A172 (cell line): ENCODE measurements around the gene NAA16. TPM values are rescaled to one million over a fixed set of nuclear protein-coding genes. Genes with fewer than 3 reads are reported as not detected.
"Not testable (repeated sequence)": the region's sequence is repeated elsewhere in the genome, so short reads cannot be mapped to it uniquely, and the experiment has no call there.

Experiments used
- DNase-seq: peaks from one replicate; pipeline ENCODE4 v3.0.0-alpha.2; 2015; ENCODE audit warnings: low spot score
- total RNA-seq: library from RNA; depleted of rRNA; stranded (reverse); fragments of >200 nt; shearing (Covaris generic); gene quantifications from 2 replicates; pipeline ENCODE4 v1.2.3, GENCODE V29; 2014

Gene NAA16
- total RNA-seq, 1 experiment from 2014 or later: 16.9 TPM

DNA sequence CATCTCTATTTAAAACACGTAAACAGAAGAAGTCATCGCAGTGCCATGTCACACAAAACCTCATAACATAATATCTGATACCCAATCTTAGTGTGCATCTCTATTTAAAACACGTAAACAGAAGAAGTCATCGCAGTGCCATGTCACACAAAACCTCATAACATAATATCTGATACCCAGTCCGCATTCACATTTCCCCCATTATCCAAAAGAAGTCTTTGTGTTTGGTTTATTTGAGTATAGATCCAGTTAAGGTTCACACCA, 45.2 kb downstream of the NAA16 start:
- not testable (repeated sequence) for DNase-seq

DNA sequence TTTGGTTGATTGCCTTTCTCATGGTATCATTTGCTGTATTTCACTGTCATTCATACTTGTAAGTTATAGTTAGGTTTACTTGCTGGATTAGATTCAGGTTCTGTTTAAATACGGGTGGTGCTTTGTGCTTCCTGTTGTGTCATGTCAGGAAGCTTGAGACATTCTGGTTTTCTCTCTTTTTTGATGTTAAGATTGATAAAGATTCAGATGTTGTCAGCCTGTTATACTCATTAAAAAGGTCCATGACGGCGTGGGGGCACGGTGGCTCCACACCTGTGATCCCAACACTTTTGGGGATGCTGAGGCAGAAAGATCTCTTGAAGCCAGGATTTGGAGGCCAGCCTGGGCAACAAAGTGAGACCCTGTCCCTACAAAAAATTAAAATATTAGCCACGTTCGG, 45.7 kb downstream of the NAA16 start:
- DNase-seq: no peak

DNA sequence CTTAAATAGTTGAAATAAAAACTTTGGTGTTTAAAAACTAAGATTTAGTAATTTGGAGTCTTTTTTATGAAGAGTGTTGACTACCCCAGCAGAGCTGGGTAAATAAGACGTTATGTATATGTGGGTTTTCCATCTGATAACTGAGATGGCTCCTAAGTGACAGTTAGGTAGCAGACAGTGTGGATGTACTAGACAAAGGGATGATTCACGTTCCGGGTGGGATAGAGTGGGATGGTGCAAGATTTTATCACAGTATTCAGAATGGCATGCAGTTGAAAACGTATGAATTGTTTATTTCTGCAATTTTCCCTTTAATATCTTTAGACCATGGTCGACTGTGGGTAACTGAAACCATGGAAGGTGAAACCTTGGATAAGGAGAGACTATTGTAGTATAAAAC, 50.4 kb downstream of the NAA16 start:
- DNase-seq: no peak

DNA sequence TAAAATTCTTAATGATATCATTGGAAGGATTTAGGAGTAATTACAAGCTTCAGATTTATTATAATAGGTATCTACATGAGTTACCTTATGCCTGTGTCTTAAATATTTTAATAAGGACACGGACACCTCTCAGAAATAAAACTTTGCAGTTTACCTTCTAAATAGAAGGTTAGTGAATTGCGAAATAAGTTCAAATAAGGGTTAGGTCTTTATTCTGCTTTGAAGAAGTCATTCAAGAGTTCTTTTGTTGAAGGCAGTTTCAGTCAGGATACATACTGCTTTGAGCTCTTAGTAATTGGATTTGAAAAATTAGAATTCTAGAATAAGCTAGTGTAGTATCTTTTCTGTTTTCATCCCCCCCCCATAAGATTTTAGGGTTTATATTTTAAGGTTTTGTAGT, 53.0 kb downstream of the NAA16 start:
- no peak for DNase-seq

DNA sequence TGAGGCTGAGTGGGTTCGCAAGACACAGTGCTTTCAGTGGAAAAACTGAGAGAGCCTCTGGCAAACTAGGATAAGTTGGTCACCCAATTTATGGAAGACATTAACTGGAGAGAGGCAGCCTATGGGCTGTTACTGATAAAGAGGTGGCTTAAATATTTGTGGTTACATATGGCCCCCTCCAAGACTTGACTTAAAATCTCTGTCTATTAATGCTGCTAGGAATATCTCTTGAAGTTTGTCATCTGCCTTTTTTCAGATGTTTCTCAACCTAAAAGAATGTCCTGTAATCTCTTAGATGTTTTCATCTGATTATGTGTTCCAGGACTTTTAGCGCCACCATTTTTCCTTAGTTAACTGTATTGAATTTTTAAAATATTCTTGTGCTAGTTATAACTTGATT, 54.6 kb downstream of the NAA16 start:
- no peak for DNase-seq

DNA sequence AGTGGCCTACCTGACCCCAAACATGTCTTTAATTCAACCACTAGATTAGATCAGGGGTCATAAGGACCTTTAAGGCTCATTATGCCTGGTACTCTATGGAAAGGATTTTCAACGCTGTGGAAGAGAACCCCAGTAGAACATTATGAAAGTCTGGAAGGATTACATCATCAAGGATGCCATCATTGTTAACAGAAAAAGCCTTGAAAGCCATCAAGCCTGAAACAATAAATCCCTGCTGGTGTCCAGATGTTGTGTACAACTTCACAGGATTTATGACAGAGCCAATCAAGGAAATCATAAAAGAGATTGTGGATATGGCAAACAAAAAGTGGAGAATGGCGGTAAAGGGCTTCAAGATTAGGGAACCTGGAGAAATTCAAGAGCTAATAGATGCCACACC, 59.7 kb downstream of the NAA16 start:
- DNase-seq: no peak

DNA sequence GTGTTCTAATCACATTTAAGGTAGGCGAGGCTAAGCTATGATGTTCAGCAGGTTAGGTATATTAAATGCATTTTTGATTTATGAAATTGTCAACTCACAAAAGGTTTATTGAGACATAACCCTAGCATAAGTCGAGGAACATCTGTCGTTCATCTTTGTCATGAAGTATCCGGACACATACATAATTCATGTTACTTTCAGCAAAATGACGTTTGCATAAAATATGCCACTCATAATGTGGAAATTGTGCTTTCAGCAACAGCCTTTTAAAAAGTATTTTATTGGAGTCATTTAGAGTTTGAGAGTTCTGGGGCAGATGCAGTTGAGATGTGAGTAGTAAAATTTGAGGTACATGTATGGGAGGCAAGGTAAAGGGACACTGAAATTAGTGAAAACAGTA, 66.4 kb downstream of the NAA16 start:
- no peak for DNase-seq

DNA sequence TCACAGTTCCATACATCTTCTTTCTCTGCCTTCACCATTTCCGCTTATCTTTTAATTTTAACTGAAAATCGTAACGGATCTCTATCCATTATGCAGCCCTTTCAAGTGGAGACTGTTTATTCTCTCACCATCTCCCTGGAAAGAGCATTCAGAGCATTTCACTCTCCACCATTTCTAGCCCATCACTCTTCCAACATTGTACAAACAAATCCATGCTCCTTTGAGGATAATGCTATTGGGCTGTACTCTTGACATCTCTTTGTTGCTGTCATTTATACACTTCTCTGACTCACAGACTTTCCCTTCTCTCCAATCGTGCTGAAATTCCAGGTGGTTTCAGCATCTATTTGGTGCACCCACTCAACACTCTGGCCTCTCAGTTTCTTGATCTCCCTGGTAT, 71.4 kb downstream of the NAA16 start:
- no peak for DNase-seq

DNA sequence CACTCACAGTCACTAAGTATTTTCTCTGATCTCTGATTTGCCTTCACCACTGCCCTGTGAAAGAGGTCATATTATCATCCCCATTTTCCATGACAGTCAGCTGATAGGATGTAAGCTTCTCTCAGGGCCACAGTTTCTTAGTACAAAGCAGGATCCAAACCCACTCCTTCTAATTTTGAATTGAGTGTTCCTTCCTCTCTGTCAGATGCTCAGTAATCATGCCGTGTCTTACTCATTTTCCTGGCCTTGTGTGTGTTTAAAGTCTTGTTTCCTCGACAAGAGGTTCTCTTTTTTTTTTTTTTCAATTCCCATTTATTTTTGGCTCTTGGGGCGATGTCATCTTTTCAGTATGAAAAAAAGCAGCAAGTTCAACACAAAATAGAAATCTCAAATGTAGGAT, 72.3 kb downstream of the NAA16 start:
- DNase-seq: no peak

DNA sequence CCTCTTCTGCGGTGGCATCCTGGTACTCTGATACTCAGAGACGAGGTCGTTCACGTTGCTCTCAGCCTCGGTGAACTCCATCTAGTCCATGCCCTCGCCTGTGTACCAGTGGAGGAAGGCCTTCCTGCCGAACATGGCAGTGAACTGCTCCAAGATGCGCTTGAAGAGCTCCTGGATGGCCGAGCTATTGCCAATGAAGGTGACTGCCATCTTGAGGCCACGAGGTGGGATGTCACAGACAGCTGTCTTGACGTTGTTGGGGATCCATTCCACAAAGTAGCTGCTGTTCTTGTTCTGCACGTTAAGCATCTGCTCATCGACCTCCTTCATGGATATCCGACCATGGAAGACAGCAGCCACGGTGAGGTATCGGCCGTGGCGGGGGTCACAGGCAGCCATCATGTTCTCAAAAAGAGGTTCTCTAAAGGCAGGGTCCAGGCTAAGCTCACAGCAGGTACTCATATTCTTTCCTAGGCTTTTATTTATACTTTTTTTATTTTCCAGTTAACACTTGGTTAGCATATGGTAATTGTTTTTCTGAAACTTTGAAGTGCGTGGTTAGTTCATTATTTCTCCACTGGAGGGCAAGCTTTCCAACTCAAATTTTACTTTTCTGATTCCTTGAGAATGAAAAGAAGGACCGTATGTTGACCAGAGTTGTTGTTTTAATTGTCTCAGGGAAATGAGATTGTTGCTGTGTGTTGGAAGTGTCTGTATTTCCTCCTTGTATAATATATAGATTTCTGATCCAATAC, 73.9 kb downstream of the NAA16 start:
- no peak for DNase-seq

DNA sequence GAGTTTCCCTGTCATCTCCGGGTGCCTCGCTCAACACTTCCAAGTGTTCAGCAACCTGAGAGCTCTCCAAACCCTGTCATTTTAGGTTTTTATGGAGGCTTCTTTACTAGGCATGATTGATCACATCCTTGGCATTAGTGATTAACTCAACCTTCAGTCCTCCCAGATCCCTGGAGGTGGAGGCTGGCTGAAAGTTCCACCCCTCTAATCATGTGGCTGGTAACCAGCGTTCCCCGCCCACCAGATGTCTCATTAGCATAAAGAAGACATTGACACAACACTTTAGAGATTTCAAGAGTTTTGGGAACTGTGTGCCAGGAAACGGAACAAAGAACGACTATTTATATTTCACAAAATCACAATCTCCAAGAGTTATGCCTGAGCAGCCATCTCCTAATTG, 75.1 kb downstream of the NAA16 start:
- no peak for DNase-seq

DNA sequence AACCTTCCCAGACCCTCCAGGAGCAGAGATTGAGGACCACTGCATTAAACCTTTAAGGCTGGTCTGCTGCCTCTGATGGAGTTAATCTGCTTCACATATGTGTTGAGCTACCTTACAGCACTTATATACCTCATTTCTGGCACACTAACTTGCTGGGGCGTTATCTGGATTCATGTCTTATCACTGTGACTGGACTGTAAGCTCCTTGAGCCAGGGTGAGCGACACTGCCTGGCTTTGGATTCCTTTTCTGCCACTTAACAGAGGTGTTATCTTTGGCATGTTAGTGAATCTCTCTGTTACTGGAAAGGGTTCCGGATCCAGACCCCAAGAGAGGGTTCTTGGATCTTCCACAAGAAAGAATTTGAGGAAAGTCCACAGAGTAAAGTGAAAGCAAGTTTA, 76.5 kb downstream of the NAA16 start:
- no peak for DNase-seq

DNA sequence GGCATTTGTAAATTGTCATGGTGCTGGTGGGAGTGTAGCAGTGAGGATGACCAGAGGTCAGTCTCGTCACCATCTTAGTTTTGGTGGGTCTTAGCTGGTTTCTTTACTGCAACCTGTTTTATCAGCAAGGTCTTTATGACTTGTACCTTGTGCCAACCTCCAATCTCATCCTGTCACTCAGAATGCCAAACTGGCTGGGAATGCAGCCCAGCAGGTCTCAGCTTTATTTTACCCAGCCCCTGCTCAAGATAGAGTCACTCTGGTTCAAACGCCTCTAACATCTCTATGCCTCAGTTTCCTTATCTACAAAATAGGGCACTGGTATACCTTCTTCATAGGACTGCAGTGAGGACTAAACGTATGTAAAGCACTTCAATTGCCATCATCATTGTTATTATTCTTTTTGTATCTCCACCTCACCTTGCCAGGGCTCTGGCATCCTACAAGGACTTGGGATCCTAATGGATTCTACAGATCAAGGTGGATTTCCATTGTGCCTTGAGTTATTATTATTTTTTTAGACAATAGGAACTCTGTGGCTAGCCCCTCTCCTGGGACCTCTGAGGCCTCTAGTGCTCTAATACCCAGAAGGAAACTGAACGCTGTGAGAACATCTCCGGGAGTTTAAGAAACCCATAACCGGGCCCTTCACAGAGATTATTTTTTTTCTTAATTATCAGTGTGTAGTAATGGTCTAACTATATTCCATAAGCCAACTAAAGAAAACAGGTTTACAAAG, 77.2 kb downstream of the NAA16 start:
- DNase-seq: no peak

DNA sequence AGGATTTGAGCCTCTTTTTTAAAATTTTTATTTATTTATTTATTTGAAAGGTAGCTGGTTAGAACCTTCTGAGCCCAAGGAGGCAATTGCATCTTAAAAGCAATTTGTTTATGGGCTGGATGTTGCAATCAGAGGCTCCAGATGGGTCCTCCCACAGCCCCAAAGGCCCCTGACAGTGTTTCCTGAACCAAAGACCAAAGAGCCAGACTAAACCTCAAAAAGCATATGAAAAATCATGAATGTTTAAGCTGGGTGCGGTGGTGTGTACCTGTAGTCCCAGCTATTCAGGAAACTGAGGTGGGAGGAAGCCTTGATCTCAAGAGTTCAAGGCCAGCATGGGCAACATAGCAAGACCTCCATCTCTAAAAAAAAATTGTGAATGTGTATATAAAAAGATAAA, 78.5 kb downstream of the NAA16 start:
- no peak for DNase-seq

DNA sequence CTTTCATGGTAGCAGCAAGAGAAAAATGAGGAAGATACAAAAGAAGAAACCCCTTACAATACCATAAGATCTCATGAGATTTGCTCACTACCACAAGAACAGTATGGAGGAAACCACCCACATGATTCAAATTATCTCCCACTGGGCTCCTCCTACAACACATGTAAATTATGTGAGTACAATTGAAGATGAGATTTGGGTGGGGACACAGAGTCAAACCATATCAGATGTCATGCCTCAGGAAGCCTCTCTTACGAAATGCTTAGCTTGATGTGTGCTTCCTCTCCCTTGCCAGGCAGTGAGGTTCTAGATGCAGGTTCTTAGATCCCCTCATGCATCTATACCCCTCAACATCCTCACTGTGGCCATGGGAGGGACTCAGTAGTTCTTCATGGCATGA, 83.1 kb downstream of the NAA16 start:
- no peak for DNase-seq

DNA sequence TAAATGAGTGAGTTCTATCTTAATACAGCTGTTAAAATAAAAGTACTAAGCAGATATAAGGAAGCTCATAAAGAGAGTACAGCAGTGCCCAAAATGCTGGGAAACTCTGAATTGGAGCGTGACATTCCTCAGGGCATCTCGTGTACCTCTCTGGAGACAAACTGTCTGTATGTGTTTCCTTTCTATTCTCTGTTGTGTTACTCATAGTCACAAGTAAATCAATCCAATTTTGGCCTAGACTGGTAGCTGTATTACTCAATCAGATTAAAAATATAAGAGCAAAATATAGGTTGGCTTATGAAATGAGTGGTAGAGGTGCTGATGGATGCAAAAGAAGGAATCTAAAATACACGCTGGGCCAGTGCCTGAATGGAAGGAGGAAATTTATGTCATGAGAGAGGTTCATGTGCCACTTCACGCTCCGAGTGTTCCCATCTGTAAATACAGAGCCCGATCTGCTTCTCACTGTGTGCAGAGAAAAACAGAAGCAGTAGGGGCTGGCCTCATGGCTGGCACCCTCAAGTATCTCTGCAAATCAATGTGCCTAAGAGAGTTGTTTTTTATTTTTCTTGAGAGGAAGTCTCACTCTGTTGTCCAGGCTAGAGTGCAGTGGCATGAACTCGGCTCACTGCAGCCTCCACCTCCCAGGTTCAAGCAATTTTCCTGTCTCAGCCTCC, 87.6 kb downstream of the NAA16 start:
- no peak for DNase-seq

DNA sequence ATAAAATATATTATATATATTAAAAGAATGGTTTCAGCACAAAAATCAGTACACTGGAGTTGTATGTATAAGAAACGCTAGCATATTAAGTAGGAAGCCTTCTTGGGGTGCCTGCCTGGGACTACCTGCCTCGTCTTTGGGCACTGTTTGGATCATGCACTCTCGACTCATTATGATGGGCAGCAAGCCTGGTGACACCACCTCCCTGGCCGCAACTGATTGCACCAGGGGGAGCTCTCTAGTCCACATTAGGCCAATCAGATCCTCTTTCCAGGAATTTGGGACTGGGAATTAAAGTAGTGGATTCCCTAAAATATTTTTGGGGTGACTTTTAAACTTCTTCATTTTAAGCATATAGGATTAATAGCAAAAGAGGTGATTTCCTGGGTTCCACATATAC, 90.3 kb downstream of the NAA16 start:
- DNase-seq: no peak

DNA sequence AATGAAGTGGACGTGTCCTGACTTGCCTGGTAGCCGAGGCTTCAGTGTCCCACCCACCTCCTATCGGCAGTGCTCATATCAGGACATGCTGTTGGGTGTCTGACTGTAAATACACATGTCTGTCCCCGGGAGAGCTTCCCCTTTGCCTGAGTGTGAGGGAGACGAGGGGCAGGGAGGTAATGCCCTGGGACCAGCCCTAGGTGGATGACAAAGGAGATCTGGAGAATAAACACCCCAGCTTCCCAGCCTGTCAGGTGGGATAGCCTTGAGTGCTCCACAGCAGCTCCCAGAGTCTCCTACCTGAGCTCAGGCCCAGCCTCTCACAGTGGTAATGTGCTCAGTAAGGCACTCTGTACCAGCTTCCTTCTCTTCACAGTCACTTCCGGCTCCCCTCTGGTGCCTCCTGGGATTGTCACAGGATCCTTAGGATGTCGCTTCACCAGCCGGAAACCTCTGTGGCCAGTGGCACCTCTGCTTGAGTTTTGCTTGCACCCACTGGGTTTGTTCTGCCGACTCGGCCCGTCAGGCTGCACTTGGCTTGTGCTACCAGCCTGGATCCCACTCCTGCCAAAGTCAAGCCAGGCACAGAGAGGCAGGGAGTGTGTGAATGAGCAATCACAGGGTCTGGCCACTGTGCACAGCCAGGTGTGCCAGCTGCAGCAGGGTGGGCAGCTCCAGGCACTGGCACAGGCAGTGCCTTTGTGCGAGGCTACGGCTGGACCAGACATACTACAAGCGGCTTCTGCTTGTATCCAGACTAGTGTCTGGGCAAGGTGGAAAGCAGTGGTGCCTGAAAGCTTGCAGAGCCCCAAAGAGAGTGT, 91.8 kb downstream of the NAA16 start:
- no peak for DNase-seq

DNA sequence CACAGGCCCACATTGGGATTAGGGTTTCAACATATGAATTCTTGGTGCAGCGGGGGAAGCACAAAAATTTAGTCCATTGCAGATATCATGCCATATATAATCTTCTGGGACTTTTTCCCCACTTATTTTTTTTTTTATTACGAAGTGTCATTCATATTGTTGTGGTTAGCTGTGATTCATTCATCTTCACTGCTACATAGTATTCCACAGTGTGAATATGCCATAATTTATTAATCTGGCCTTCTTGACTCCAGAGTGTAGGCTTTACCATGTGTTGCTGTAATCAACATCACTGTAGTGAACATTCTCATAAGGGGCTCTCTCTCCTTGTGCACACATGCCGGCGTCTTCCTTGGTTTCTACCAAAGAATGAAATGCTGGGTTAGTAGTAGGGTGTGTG, 92.9 kb downstream of the NAA16 start:
- DNase-seq: no peak

DNA sequence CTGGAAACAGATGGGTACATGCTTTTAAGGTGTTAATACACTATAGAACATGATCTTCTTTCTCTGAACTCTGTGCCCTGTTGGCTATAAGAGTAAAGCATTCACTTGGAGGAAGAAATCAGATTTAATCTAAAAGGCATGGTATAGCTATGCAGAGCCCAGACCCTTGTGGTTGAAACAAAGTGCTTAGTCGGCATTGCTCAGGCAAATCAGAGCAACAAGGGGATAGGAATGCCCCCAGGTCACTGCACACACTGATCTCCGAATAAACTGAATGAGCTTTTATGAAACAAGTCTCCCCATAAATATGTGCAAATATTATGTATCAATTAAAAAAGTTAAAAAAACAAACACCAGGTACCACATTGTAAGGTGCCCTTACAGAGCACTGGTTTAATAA, 94.3 kb downstream of the NAA16 start:
- DNase-seq: no peak

DNA sequence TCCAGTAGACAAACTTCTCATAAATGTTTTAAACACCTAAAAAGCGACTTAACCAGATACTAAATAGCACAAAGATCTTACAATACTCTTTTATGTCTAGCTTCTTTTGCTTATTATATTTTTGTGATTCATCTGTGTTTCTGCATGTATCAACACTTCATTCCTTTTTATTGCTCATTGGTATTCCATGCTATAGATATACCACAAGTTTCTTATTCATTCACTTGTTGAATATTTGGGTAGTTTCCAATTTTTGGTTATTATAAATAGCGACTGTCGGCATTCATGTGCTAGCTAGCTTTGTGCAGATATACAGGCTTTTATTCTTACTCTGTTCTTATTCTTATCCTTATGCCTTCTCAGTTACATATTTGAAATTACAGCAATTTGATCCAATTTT, 96.3 kb downstream of the NAA16 start:
- DNase-seq: no peak

DNA sequence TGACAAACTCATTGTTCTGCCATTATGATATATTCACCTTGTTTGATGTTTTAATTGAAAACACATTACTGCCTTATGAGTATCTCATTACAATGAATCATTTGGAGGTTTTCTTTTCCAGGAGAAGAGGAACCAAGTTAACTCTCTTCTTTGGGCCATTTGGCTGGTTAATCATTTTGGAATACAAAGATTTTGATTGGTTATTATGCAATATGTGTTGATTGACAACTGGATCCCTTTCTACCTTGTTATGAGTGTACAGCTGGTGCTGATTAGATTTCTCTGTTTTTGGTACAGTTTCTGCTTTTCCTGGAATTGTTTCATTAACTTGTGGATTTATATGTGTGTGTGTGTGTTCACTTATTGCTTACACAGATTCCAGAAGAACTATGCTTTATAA, 97.1 kb downstream of the NAA16 start:
- no peak for DNase-seq

DNA sequence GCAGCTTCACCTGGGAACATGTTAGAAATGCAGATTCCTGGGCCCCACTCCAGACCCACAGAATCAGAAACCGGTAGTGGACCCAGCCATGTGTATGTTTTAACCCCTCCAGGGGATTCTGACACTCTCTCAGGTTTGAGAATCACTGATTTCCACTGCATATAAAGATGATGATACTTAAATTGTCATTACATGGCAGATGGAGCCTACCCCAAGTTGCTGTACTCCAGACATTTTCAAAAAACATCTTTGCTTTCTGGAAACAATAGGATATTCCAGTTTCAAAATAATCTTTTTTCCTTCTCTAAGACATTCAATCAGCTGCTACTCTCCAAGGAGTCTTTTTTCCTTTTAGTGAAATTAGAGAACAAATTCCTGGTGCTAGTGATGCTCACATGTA, 97.7 kb downstream of the NAA16 start:
- no peak for DNase-seq
